ENCODE results near the gene S100PBP. TPM values are rescaled to one million over a fixed set of nuclear protein-coding genes. Genes with fewer than 3 reads are reported as not detected.

S100PBP gene
- total and polyA plus RNA-seq, 10 of the 15 experiments (the other 5 are each of a cell fraction or from before 2014, with no cell fraction given): 17.0 to 98.3 (median 40.6) TPM

- TF ChIP-seq ELK1 (IDR thresholded peaks at IDR 0.05; ENCODE audit: low read depth, low read length) (no peak), SRF (IDR thresholded peaks at IDR 0.05; ENCODE audit: low read depth in 2 of 2, low read length in 2 of 2) (no peak)
Observed at GRCh38 chr1:32865639-32866405, 48.4 kb downstream of the S100PBP start (continued).

GRCh38 chr1:32867151-32867550 lies 49.7 kb downstream of the S100PBP start:
- Histone ChIP-seq H3K9ac (ENCODE audit: control insufficient read depth, insufficient read depth, low read length) (no peak overlapping the region), H3K4me1 (ENCODE audit: control insufficient read depth, insufficient read depth, low read length) (no peaks in the 10 kb centered on the region; the same call in 1 of the 2 replicates), H3K27me3 (replicated peaks in 1 of 2; ENCODE audit: control insufficient read depth in 2 of 2, insufficient read depth in 2 of 2, low read length in 1 of 2) (peaks cover 9 to 11% of the 10 kb centered on the region in 2 experiments; a peak in 3 of 4 replicates), H3K4me2 (ENCODE audit: control insufficient read depth, insufficient read depth) (no peak overlapping the region), H2AFZ (ENCODE audit: control insufficient read depth, low read depth, low read length) (no peak overlapping the region), H3K79me2 (ENCODE audit: control insufficient read depth, insufficient read depth, low read length) (no peaks in the 10 kb centered on the region), H3K4me3 (no peak overlapping the region), H3K9me3 (replicated peaks; ENCODE audit: control insufficient read depth, insufficient read depth, low read length) (no peaks in the 10 kb centered on the region), H3K36me3 (ENCODE audit: control insufficient read depth in 2 of 2, insufficient read depth in 2 of 2, low read length in 1 of 2) (peaks cover 3 to 7% of the 10 kb centered on the region in 2 experiments; a peak in 3 of 4 replicates), H4K20me1 (ENCODE audit: control insufficient read depth, insufficient read depth) (no peaks in the 10 kb centered on the region; the same call in 1 of the 2 replicates), H3K27ac (ENCODE audit: control insufficient read depth, insufficient read depth) (no peak overlapping the region)
- DNase-seq (ENCODE audit: low read depth, low spot score) (no peak), FAIRE-seq (no peak), ATAC-seq (no peak)
- ChIA-PET SMC1A (ENCODE audit: uncharacterized antibody, unreplicated experiment) (interaction anchor here (1.2 to 1.4 kb wide), 2 partner anchors 9 to 155 kb away, joined by 3 to 5 read pairs; no protein-coding TSS in a partner anchor), POLR2A (interaction anchor here (0.5 kb wide), 1 partner anchor 95 kb away, joined by 3 read pairs; no protein-coding TSS in a partner anchor), RAD21 (ENCODE audit: unreplicated experiment) (interaction anchor here (0.8 kb wide), 1 partner anchor 219 kb away, joined by 3 read pairs; no protein-coding TSS in a partner anchor), CTCF (interaction anchor here (0.6 to 2.2 kb wide), 4 partner anchors 8 to 155 kb away, joined by 3 to 9 read pairs (median 4); no protein-coding TSS in a partner anchor)
- in situ Hi-C loops (cut with MboI): no loop called here
- intact Hi-C loops (cut with micrococcal nuclease; ENCODE audit: unreplicated experiment): no loop called here
- 79% methylated on average over 5 of the region's 5 CpGs for WGBS (ENCODE audit: insufficient coverage, insufficient replicate concordance, low lambda C conversion rate, missing lambda C conversion rate)
- TF ChIP-seq PML (IDR thresholded peaks at IDR 0.05; ENCODE audit: low read length): no peak
- no peak for TF ChIP-seq ETV6 (conservative IDR thresholded peaks at IDR 0.05 in 1 of 2, IDR thresholded peaks at IDR 0.05 in 1 of 2; ENCODE audit: borderline replicate concordance in 1 of 2, low read depth in 1 of 2)
- no peak for TF ChIP-seq RUNX3 (IDR thresholded peaks at IDR 0.05; ENCODE audit: low read length)
- no peak for TF ChIP-seq RFX5 (IDR thresholded peaks at IDR 0.05; ENCODE audit: low read depth, low read length)
- no peak for TF ChIP-seq KLF5 (IDR thresholded peaks at IDR 0.05; ENCODE audit: partially characterized antibody)
- TF ChIP-seq CHD4 (IDR thresholded peaks at IDR 0.05): no peak
- TF ChIP-seq POLR2AphosphoS2 (IDR thresholded peaks at IDR 0.05; ENCODE audit: low read depth, low read length): no peak
- TF ChIP-seq MYB (IDR thresholded peaks at IDR 0.05; ENCODE audit: borderline replicate concordance, low read depth, low read length): no peak
- TF ChIP-seq LARP7 (IDR thresholded peaks at IDR 0.05): no peak
- no peak for TF ChIP-seq FOXM1 (IDR thresholded peaks at IDR 0.05; ENCODE audit: low read depth, low read length)
- TF ChIP-seq EP300 (IDR thresholded peaks at IDR 0.05; ENCODE audit: borderline replicate concordance in 1 of 2, control insufficient read depth in 1 of 2, low read depth in 2 of 2, low read length in 2 of 2): no peak
- no peak for TF ChIP-seq ZNF217 (IDR thresholded peaks at IDR 0.05)
- TF ChIP-seq GABPA (IDR thresholded peaks at IDR 0.05; ENCODE audit: low read depth): no peak
- TF ChIP-seq ZNF622 (IDR thresholded peaks at IDR 0.05): no peak
- no TSS peak for BruUV-seq (replicated peaks)

Measured in GM12878 (cell line).